Posterior vena cava (tissue), 2 donors: Measurements from ENCODE around the gene SFMBT1. TPM values are rescaled to one million over a fixed set of nuclear protein-coding genes. Genes with fewer than 3 reads are reported as not detected.

Experiments
- DNase-seq: peaks from one replicate; pipeline ENCODE4 v3.0.0-alpha.2; 2020; ENCODE audit warnings: low spot score
- intact Hi-C, 2 donors: fragments of 100-400 bp; cut with DNase I; formaldehyde crosslinking; loops; one replicate each; pipeline versions ENCODE4 v1.14.1 to v1.14.2; 2022 to 2023
- total RNA-seq, 2 donors: library from RNA; stranded (reverse); fragmentation: NEBNext Ultra II Directional; extraction: Animal tissue kit (Norgen Biotek cat#: 25700); gene quantifications; one replicate each; pipeline ENCODE4 v1.2.1, GENCODE V29; 2021
- donor health status: DM: yes; HTN: yes; CAD: no.
- donor health status: DM: yes; HTN: yes; CAD: no.

The SFMBT1 gene
- total RNA-seq, 2 donors from 2014 or later, result 9.4 to 9.8 TPM

GRCh38 chr3:53022647-53023046 lies 23.2 kb downstream of the SFMBT1 start:
- intact Hi-C loops, result no loop called here
- no peak for DNase-seq

- intact Hi-C loops, result loop anchor here in 1 of 2 donors (1.0 kb wide), 1 partner anchor 11 kb away; no protein-coding TSS in a partner anchor
- DNase-seq, result no peak
Observed at GRCh38 chr3:53016236-53016635, 29.6 kb downstream of the SFMBT1 start.

GRCh38 chr3:53011324-53011723 lies 34.5 kb downstream of the SFMBT1 start:
- intact Hi-C loops, result no loop called here
- no peak for DNase-seq

- intact Hi-C loops, result no loop called here
- DNase-seq, result no peak
Observed at GRCh38 chr3:53009826-53010539, 35.9 kb downstream of the SFMBT1 start.

GRCh38 chr3:53008932-53009331 lies 36.9 kb downstream of the SFMBT1 start:
- DNase-seq, result no peak
- intact Hi-C loops, result no loop called here

GRCh38 chr3:53005854-53006513 lies 39.9 kb downstream of the SFMBT1 start:
- DNase-seq, result no peak
- intact Hi-C loops, result no loop called here

GRCh38 chr3:53005338-53005737 lies 40.5 kb downstream of the SFMBT1 start:
- DNase-seq, result no peak
- intact Hi-C loops, result no loop called here

GRCh38 chr3:53003320-53003719 lies 42.6 kb downstream of the SFMBT1 start:
- intact Hi-C loops, result no loop called here
- no peak for DNase-seq

GRCh38 chr3:52998771-52999513 lies 46.9 kb downstream of the SFMBT1 start:
- DNase-seq, result no peak
- intact Hi-C loops, result no loop called here

GRCh38 chr3:52990637-52991036 lies 55.2 kb downstream of the SFMBT1 start:
- no peak for DNase-seq
- intact Hi-C loops, result no loop called here

GRCh38 chr3:52986938-52987337 lies 58.9 kb downstream of the SFMBT1 start:
- no peak for DNase-seq
- intact Hi-C loops, result no loop called here

GRCh38 chr3:52986049-52986448 lies 59.8 kb downstream of the SFMBT1 start:
- intact Hi-C loops, result no loop called here
- no peak for DNase-seq

GRCh38 chr3:52983828-52984227 lies 62.0 kb downstream of the SFMBT1 start:
- intact Hi-C loops, result no loop called here
- no peak for DNase-seq

GRCh38 chr3:52983336-52983807 lies 62.5 kb downstream of the SFMBT1 start:
- intact Hi-C loops, result no loop called here
- no peak for DNase-seq

- intact Hi-C loops, result no loop called here
- DNase-seq, result no peak
Observed at GRCh38 chr3:52982839-52983238, 63.0 kb downstream of the SFMBT1 start.

GRCh38 chr3:52979190-52979983 lies 66.5 kb downstream of the SFMBT1 start:
- intact Hi-C loops, result no loop called here
- DNase-seq, result no peak

- intact Hi-C loops, result no loop called here
- DNase-seq, result no peak
Observed at GRCh38 chr3:52978109-52978754, 67.6 kb downstream of the SFMBT1 start.

GRCh38 chr3:52973806-52974205 lies 72.1 kb downstream of the SFMBT1 start:
- DNase-seq, result no peak

GRCh38 chr3:52971895-52972294 lies 74.0 kb downstream of the SFMBT1 start:
- DNase-seq, result no peak
- intact Hi-C loops, result no loop called here

More at GRCh38 chr3:52973806-52974205, 72.1 kb downstream of the SFMBT1 start:
- intact Hi-C loops, result no loop called here
